ENCODE measurements around the gene TRIP11.

TRIP11 gene

DNA sequence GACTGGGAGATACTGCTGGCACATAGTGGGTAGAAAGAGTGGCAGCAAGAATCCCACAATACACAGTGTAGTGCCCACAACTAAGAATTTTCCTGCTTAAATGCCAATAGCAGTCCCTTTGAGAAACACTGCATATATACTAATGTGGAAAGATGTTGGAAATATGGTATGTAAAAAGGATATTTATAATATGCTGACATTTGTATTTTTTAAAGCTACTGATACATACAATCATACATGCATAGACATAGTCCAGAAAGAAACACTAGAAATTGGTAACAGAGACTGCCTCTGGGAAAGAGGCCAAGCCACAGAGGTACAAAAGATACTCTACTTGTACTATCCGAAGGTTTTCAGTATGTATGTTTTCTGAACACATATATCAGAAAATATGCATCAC is 30.3 kb downstream of the TRIP11 start:
- DNase-seq = no peak

DNA sequence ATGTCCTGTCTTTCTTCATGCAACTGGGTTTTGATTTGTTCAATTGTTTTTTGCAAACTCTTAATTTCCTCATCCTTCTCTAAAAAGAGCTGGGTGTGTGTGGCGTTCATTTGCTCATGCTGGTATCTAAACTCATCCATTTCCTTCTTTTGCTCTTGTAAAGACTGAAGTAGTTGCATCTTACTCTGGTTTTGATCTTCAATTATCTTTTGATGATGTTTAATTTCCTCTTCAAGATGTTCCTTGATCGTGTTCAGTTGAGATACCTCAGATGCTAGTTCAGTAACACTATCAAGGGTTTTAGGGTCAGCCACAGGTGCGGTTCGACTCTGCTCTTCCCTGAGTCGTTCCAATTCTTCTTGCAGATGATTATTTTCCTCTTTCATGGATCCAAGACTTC is 34.8 kb downstream of the TRIP11 start:
- DNase-seq = no peak

DNA sequence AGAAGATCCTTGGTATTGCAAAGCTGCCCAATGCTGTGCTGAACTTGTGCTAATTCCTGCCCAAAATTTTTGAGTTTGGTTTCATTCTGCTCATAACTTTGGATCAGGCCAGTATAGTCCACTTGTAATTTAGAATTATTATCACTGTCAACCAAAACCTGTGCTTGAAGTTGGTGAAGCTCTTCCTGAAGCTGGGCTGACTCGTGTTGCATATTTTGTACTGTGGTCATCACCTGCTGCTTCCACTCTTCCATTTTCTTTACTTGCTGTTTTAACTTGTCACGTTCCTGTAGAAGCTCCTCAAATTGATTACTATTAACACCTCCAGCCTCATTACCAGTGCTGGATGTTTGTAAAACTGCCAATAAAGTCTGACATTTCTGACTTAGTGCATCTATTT is 35.8 kb downstream of the TRIP11 start:
- DNase-seq = no peak

DNA sequence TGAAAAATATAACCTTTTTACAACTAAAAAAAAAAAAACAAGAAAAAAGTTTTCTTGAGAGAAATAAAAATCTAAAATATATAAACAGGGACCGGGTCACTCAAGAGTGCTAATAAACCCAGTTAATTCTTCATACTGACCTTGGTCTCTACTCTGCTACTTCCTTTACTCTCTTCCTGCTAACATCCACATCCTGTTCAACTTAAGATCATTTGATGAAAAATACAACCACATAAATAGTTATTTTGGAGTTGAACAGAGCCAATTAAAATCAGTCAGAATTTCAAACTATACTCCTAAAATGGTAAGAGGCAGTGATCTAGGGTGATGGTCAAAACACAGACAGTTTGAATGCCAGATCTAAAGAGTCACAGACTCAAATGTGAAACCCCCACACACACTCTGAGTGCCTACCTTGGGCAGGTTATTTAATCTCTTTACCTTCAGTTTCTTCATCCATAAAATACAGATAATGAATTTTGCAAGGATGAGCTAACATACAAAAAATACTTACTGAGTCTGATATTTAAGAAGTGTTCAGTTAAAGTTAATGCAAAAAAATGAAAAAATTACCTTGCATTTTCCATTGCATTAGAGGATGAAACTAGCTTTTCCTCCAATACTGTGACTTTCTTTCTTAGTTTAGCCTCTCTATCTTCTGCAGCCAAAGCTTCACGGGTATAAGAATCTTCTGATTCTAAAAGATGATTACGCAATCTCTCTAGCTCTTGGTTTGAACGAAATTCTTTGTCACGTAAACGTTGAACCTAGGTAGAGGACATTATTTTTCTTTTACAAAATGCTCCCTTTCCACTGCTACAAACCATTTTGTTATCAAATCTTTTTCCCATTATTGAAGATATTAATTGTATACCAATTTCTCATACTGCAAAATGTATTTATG is 40.9 kb downstream of the TRIP11 start:
- no peak for DNase-seq

DNA sequence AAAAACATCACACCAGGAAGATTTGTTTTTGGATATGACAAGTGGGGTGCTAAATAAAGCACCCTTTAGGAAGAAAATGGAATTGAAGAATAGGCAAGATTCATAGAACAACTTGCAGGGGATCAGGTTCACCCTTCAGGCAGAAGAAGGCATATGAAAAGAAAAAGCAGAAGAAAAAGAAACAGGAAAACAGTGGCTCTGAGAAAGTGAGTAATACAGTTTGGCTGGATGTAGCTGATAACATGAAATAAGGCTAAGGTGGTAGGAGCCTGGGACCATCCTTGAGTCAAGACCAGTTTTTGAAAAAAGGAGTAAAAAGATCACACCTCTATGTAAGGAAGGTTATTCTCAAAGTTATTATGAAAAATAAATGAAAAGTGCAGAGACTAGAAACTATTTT is 42.4 kb downstream of the TRIP11 start:
- no peak for DNase-seq

DNA sequence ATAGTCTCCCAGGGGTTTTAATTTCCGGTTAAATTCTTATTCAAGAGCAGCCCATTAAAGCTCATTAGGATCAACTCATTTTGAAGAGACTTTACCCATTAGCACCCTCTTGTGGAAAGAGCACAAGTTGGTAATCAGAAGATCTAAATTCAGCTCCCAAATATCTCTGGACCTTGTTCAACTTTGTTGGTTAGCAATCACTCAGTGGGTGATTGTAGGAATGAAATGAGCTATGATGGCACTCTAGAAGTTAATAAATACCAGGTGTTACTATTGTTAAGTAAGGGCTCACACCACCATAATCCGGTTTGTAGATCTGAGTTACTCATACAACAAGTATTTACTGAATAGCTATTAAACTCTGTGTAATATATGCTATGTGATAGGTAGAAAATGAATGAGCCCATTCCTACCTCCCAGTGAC is 42.9 kb downstream of the TRIP11 start:
- no peak for DNase-seq

DNA sequence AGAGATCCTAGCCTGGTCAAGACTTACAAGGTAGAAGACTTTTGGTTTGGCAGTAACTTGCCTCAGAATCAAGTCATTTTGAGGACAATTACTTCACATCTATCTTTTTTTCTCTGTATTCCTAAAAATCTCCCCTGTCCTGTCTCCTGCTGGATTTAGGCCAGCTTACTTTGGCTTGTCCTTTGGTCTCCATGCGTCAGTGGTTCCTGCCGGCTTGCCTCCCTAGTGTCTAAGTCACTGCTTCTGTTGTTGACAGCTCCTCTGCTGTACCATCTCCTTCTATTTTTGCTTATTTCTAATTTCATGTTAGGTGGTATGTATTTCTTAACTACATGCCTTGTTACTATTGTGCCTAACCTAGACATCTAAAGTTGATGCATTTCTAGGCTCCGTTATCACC is 52.7 kb downstream of the TRIP11 start:
- no peak for DNase-seq

DNA sequence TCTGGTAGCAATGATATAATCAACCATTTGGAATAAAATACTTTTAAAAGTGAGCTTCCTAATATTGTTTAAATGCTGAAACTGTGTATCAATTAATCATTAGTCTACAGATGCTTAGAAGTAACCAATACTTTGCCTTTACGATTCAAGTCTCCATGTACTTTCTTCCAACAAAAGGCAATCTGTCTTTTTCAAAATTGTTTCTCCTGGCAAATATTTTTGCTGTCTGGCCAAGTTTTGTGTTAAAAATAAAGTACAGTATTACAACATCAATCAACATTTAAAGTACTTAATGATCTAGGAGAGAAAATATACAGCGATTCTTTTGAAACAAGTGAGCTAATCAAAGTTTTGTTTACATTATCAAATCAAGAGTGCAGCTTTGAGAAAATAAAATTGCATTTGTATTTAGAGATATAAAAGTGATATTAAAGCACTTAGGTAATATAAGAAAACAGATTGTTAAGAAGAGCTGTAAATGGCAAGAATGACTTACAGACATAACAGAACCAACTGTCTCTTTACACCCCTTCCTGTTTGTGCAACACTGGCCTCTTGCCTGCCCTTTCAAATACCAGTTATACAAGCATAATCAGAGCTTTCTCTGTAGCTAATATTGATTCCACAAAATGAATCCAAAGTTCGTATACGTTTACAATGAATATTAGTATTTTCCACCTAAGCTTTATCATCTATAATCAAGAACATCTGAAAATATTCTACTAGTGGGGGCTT is 54.2 kb downstream of the TRIP11 start:
- no peak for DNase-seq

DNA sequence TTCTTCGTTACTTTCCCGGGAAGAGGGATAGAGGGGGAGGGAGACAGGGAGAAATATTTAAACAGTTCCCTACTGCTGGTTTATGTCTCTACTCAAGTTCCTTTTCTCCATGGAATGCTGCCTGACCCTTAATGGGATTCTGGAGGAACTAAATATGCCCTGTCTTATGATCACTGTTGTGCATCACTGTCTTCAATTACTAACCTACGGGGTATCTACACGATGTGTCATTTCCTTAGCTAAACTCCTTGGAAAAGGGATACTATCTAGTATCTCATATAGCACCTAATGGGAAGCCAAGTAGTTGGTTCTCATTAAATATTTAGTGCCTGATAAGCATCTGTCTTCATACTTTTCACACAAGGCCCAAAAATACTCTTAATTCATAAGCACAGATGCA is 54.9 kb downstream of the TRIP11 start:
- DNase-seq = no peak

DNA sequence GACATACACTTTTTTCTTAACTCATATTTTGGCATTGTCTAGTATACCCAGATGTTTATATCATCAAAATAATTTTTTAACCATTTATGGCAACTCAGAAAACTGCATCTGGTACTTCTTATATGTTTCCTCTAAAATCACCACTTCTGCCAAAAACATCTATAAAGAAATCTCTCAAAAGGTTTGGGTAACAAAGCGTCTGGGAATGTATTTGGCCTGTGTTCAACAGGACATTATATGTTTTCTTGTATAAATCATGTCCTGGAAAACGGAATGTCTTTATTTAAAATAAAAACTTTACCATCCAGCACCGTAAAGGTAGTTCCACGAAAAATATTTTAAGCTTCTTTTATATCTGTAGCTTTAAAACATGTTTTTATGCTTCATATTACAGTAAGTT is 56.3 kb downstream of the TRIP11 start:
- no peak for DNase-seq

DNA sequence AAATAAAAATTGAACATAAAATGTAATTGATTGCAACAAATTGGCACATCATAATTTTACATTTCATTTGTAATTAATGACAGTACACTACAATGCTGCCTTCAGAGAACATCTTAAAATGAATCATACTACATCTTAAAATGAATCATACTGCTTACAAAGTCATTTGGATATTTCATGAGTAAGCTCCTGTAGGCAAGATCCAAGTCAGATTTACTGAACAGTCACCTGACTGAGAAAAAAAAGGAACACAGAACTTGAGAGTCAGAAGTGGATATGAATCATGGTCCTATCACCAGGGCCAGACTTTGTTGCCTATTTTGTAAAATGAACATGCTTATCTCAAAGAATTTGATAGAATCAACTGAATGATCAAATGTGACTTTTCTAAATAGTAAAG is 59.7 kb downstream of the TRIP11 start:
- DNase-seq = no peak

DNA sequence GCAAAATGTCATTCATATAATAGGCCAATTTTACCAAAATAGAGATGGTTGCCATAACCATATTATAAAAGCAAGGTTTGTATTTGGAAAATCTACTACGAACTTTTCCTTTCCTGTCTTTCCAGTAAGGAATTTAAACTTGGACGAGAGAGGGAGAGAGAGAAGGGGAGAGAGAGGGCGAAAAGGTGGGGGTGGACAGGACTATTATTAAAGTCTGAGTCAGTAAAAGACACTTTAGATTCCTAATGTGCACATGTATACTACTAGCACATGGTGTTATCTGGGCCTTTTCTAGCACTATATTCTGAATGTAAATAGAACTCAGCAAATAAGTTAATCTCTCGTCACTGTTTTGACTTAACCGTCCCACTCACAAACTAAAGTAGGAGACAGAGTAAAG is 62.0 kb downstream of the TRIP11 start:
- no peak for DNase-seq

DNA sequence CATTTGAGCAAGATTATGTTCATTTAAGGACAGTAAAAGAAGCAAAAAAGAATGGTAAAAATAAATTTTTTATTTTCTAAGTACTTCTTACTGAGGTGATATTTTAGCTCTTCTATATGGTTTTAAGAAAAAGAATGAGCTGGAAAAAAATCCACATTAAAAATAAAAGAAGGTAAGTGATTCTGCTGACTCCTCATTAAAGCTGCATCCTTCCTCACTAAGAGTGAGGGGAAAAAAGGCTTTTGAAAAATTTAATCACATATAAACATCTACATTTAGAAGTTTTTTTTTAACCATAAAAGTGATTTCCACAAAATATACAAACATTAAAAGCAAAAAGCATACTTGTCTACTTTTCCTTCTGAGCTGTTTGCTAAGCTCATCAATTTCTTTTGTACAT is 64.1 kb downstream of the TRIP11 start:
- no peak for DNase-seq

DNA sequence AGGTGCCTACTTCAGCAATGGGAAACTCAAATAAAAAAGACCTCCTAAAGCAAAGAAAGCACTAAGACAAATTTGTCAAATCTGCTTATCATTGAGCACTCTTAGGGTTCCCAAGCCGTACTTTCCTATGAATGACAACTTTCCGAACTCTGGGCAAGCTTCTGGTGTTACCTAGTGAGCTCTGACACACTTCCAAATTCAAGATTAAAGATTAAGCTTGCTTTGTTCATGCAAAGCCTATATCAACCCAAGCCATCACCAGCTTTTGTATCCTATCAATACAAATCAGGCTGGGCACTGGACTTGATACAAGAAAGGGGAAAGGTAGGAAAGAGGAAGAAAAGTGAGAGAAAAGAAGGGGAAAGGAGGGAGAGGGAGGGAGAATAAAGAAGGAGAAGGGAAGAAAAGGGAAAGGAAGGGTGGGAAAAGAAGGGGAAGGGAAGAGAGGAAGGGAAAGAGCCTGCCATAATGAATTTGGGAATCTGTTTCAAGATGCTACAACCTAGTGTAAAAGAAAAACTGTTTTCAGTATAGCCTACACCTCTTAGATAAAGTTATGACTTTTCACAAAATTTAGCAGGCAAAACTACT is 68.6 kb downstream of the TRIP11 start:
- no peak for DNase-seq

DNA sequence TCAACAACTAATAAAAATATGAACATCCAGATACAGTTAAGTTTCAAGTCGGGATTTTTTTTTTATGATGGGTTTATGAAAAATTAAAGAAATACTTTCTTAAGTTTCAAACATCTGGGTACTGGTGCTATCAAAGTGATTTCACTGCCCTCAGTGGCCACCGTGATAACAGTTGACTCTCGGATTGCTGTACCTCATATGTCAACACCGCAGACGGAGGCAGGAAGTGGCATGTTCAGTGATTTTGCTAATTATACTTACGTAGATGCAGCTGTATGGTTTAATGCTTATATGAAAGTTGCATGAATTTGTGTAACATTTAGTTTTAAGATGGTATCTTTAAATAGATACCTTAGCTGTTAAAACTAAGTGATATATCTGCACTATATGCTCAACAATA is 71.6 kb downstream of the TRIP11 start:
- no peak for DNase-seq

DNA sequence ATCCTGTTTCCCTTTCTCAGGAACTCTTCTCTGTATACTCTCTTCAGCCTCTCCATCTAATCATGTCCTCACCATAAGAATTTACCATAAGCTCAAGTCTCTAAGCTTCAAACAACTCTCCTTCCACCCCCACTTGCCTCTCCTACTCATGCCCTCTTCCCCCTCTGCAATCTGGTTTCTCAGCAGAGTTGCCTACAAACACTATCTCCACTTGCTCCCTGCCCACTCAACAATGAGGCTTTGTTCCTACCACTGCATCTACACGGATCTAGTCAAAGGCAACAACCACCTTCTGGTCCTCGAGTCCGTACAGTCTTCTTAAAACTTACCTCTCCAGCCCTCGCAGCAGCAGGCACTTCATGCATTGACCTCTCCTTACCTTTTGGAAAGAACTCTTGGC is 75.1 kb downstream of the TRIP11 start:
- no peak for DNase-seq

DNA sequence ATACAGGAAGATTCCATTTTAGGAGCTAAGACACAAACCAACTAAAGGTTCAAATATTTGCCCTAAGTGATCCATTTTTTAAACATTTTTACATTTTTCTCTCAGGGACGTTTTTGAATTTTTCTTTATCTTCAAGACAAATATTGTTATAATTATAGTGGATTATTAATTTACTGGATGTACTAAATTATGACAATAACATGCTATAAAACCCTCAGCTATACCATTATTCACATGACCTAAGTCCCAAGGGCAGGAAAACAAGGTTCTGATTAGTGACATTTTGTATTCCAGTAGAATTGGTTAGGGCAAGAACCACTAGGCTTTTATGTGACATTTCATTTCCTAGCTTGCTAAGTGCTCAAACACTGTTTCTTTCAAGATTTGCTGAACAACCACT is 75.8 kb downstream of the TRIP11 start:
- no peak for DNase-seq

DNA sequence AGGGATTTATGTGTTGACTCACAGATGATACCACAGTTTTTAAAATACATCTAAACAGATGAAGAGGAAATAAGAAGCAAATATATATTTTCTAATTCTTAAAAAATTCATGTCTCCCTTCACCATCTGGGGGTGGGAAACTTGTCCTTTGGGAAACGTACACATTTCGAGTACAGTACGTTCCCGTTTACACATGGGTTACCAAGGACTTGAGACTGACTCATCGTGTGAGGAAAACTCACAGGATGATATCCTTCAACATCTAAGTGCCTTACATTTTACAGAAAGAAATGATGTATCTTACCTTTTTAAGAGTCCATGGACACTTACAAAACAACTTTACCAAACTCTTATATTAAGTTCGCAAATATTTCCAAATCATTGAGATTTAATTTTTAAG is 76.4 kb downstream of the TRIP11 start:
- no peak for DNase-seq

DNA sequence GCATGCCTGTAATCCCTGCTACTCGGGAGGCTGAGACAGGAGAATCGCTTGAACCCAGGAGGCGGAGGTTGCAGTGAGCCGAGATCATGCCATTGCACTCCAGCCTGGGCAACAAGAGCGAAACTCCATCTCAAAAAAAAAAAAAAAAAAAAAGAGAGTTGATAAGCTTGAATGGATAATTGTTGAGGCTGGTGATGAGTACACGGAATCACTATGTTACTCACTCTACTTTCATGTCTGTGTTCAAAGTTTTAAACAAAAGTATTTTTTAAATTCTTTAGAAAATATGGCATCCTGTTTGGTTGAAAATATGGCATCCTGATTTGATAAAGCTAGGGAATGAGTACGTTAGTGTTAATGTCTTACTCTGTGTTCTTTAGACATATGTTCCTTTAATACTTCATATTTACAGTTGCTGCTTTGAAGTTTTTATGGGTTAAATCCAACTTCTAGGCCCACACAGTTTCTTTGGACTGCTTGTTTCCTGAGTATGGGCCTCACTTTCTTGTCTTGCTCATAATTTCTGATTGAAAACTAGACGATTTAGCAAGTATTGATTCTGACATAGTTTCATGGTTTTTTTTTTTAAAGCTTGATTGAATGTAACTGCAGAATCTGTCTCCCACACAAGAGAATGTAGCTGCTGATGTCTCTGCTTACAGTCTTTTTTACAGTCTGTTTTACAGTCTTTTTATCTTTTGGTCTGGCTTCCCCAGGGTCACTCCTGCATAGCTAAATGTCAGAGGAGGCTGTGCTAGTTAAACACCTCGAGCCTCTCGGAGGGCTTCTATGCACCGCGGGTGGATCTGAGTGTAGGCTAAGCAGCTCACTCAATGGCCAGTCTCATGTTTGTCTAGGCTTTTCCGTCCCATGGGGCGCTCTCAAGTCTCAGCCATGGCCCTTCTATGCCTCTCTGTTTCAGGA is 78.3 kb downstream of the TRIP11 start:
- DNase-seq = no peak

DNA sequence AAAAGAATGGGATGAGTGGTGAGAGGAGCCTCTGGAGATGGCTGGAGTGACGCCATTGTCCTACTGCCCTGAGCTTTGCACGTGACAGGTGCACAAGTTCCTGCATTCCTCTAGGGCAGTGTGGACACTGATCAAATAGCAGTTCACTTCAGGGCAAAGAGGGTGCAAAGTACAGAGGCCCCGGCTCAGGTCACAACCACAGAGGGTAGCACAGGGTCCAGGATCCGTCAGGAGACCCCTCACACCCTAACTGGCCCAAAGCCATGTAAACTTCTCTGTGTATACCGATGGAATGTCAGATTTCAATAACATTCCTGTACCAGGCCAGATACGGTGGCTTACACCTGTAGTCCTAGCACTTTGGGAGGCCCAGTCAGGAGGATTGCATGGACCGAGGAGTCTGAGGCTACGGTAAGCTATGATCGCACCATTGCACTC is 82.0 kb downstream of the TRIP11 start:
- DNase-seq = no peak

DNA sequence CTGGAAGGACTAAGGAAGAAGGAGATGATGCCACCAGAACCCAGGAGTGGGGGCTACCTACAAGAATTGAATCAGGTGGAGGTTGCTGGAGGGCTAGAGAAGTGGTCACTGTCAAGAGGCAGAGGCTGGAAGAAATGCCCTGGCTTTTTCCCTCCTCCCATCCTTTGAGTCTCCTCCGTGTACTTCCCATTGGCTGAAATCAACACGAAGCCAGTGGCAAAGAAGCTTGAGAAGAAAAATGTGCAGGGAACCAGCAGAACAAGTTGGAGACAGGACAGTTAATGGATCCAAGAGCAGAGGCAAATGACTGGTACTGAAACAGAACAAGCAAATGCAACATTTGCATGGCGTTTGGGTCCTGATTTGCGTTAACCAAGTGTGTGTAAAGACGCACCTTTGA is 83.2 kb downstream of the TRIP11 start:
- DNase-seq = no peak

DNA sequence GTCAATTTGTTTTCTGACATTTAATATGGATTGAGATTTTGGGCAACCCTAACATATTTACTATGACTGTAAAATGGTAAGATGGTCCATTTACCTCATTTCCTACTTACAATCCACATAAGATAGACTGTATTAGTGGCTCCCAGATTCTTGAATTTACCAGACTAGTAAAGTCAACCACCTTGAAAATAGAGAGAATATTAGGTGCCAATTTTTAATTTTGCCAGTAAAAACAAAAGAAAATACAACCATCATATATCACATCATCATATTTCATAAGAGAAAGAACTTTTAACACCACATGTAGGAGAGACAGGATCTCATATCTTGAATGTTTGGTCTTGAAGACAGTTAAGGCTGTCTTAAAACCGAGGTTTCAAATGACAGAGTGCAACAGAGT is 84.7 kb downstream of the TRIP11 start:
- no peak for DNase-seq
